CD4-positive, alpha-beta memory T cell (primary cell): ENCODE data around the gene SND1. TPM values are rescaled to one million over a fixed set of nuclear protein-coding genes. Genes with fewer than 3 reads are reported as not detected.
A peak's percentile ranks its signal among the peaks of the same experiment; 100 is the strongest.
"Not testable (repeated sequence)": the region's sequence is repeated elsewhere in the genome, so short reads cannot be mapped to it uniquely, and the experiment has no call there.

ENCODE experiments used
- CTCF ChIA-PET: fragments of 350-600 bp; sonication (Branson Sonifier 250); formaldehyde crosslinking; loops from one replicate; lab custom pipeline; 2021; ENCODE audit warnings: inconsistent platforms; ENCODE audit not compliant: partially characterized antibody; lab: Charles Lee
- POLR2A ChIA-PET: fragments of 350-600 bp; sonication (Branson Sonifier 250); formaldehyde crosslinking; loops from one replicate; lab custom pipeline; 2021; ENCODE audit not compliant: partially characterized antibody; lab: Charles Lee
- DNase-seq, 5 donors: peaks; one replicate each; pipeline versions ENCODE4 v3.0.0 to v3.0.0-alpha.2; 2020 to 2022; ENCODE audit warnings: mixed read lengths in 1 of 5
- H3K27ac ChIP-seq: one replicate; pipeline ENCODE4 v1.7.0; 2013; ENCODE audit warnings: low read depth, low read length
- H3K27me3 ChIP-seq: 2 replicates; pipeline ENCODE4 v1.7.0; 2013; ENCODE audit warnings: mild to moderate bottlenecking, low read length, moderate library complexity; ENCODE audit not compliant: insufficient read depth
- H3K36me3 ChIP-seq: 2 replicates; pipeline ENCODE4 v1.7.0; 2013; ENCODE audit warnings: mild to moderate bottlenecking, low read length, moderate library complexity; ENCODE audit not compliant: insufficient read depth
- H3K4me1 ChIP-seq: 2 replicates; pipeline ENCODE4 v1.7.0; 2013; ENCODE audit warnings: mild to moderate bottlenecking, low read length, moderate library complexity; ENCODE audit not compliant: insufficient read depth
- H3K4me3 ChIP-seq, 2 donors: one replicate each; pipeline ENCODE4 v1.7.0; 2013; ENCODE audit warnings: low read length in 2 of 2, mild to moderate bottlenecking in 1 of 2
- H3K9me3 ChIP-seq, 2 donors: one replicate each; pipeline ENCODE4 v1.7.0; 2013; ENCODE audit warnings: low read length in 2 of 2, control low read depth in 1 of 2; ENCODE audit not compliant: control insufficient read depth in 1 of 2
- H3K27ac Mint-ChIP-seq, 7 donors: one replicate each; pipeline ENCODE4 v1.8.0; 2020 to 2021; ENCODE audit warnings: mixed read lengths in 7 of 7, mild to moderate bottlenecking in 6 of 7, inconsistent platforms in 3 of 7, moderate library complexity in 3 of 7
- H3K27me3 Mint-ChIP-seq, 2 donors: one replicate each; pipeline ENCODE4 v1.8.0; 2020 to 2021; ENCODE audit warnings: mixed read lengths in 2 of 2
- H3K36me3 Mint-ChIP-seq, 2 donors: one replicate each; pipeline ENCODE4 v1.8.0; 2020 to 2021; ENCODE audit warnings: mixed read lengths in 2 of 2, inconsistent platforms in 1 of 2, mild to moderate bottlenecking in 1 of 2
- H3K4me1 Mint-ChIP-seq, 4 donors: one replicate each; pipeline ENCODE4 v1.8.0; 2020 to 2021; ENCODE audit warnings: mixed read lengths in 4 of 4, mild to moderate bottlenecking in 1 of 4
- H3K4me3 Mint-ChIP-seq, 8 donors: one replicate each; pipeline ENCODE4 v1.8.0; 2020 to 2021; ENCODE audit warnings: mixed read lengths in 8 of 8, mild to moderate bottlenecking in 7 of 8, moderate library complexity in 6 of 8, inconsistent platforms in 3 of 8
- H3K9me3 Mint-ChIP-seq, 8 donors: one replicate each; pipeline ENCODE4 v1.8.0; 2020 to 2021; ENCODE audit warnings: mixed read lengths in 8 of 8, mild to moderate bottlenecking in 5 of 8, inconsistent platforms in 3 of 8, moderate library complexity in 1 of 8
- intact Hi-C: fragments of 100-400 bp; cut with micrococcal nuclease; formaldehyde crosslinking; loops from one replicate; pipeline ENCODE4 v1.15.1; 2023
- polyA plus RNA-seq, 2 donors: library from polyadenylated mRNA; unstranded; fragments of 300-500 nt; fragmentation: Illumina TruSeq; gene quantifications; one replicate each; pipeline ENCODE4 v1.2.3, GENCODE V29; 2021
- total RNA-seq, 2 experiments: library from RNA; stranded (reverse); gene quantifications; one replicate each; pipeline ENCODE4 v1.2.3, GENCODE V29; 2021

SND1 gene
- total and polyA plus RNA-seq, 4 experiments from 2014 or later, result 119 to 223 (median 171) TPM

DNA sequence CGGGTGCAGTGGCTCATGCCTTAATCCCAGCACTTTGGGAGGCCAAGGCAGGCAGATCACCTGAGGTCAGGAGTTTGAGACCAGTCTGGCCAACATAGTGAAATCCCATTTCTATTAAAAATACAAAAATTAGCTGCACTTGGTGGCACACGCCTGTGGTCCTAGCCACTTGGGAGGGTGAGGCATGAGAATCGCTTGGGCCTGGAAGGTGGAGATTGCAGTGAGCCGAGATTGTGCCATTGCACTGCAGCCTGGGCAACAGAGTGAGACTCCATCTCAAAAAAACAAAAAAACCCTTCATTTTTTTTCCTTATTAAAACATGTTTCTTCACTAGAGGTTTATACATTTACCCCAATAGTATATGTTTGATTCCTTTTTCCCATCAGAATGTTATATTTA lies 22.9 kb downstream of the SND1 start:
- H3K9me3 ChIP-seq, intact Hi-C loops, H3K36me3 ChIP-seq, H3K27ac Mint-ChIP-seq, H3K27me3 Mint-ChIP-seq, POLR2A ChIA-PET, H3K27me3 ChIP-seq, H3K4me1 ChIP-seq, H3K4me3 ChIP-seq, DNase-seq, H3K27ac ChIP-seq, H3K4me3 Mint-ChIP-seq: not testable (repeated sequence)
- Mint-ChIP-seq H3K4me1 (peaks cover 14 to 52% (median 28%) of the 10 kb centered on the region in 4 donors), H3K9me3 (peaks cover 0 to 11% (median 6%) of the 10 kb centered on the region in 8 donors), H3K36me3 (peaks cover 58 to 66% of the 10 kb centered on the region in 2 donors)
- CTCF ChIA-PET, result interaction anchor here (0.7 kb wide), 1 partner anchor 9 kb away, joined by 3 read pairs; no protein-coding TSS in a partner anchor

DNA sequence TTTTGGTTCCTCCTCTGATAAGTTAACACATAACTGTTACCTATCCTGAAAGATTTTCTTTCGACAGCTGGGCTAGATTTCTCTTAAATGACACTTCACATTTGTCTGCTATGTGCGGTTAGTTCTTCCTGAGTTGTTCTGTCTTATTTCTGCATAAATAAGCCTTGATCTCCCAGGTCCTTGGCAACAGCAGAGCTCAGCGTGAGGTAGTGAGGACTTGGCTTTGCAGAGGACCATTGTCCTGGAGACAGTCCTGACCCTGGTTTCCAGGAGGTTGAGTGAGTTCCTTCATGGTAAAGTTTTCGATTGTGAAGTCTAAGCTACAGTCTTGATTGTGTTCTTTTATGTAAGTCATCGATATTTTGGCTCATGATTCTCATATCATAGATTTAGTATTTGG lies 23.7 kb downstream of the SND1 start:
- Mint-ChIP-seq H3K9me3 (peaks cover 0 to 18% (median 12%) of the 10 kb centered on the region in 8 donors), H3K36me3 (peaks cover 60 to 68% of the 10 kb centered on the region in 2 donors), H3K27me3 (no peaks in the 10 kb centered on the region), H3K4me3 (no peak overlapping the region), H3K4me1 (peaks cover 12 to 56% (median 31%) of the 10 kb centered on the region in 4 donors), H3K27ac (peak overlapping the region in 1 of 7 donors; percentile 3)
- Histone ChIP-seq H3K36me3 (no peaks in the 10 kb centered on the region), H3K4me3 (no peak overlapping the region), H3K4me1 (no peaks in the 10 kb centered on the region), H3K9me3 (peaks cover 0 to 4% of the 10 kb centered on the region in 2 donors), H3K27ac (no peak overlapping the region), H3K27me3 (no peaks in the 10 kb centered on the region)
- ChIA-PET POLR2A (no interaction called here), CTCF (no interaction called here)
- no peak for DNase-seq
- intact Hi-C loops, result no loop called here

DNA sequence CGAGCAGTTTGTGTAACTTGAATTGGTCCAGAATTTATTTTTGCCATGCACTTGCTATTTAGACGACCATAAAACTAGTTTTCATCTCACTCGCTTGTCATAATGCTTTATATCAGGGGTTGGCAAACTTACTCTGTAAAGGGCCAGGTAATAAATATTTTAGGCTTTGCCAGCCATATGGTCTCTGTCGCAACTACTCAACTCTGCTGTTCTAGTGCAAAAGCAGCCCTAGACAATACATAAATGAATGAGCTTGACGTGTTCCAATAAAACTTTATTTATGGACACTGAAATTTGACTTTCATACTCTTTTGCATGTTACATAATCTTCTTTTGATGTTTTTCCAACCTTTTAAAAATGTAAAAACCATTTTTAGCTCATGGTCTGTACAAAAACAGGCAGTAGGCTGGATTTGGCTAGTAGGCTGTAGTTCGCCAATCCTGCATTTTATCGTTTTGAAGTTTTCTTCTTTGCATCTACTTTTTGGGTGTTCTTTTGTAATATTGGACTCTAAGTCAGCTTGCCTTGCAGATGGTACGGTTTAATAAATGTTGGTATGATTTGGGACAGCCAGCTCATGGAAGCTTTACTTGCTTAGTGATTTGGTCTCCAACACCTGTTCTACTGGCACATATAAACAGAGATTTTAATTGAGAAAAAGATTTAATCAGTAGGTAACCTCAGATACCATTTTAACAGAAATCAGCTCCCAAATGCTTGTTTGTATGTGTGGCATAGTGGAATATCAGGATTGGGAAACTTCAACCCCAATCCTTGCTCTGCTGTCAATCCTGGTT lies 25.6 kb downstream of the SND1 start:
- Mint-ChIP-seq H3K9me3 (peaks cover 0 to 27% (median 14%) of the 10 kb centered on the region in 8 donors), H3K4me1 (peaks cover 17 to 61% (median 34%) of the 10 kb centered on the region in 4 donors), H3K27me3 (no peaks in the 10 kb centered on the region), H3K4me3 (no peak overlapping the region), H3K36me3 (peaks cover 63 to 66% of the 10 kb centered on the region in 2 donors), H3K27ac (peak overlapping the region in 1 of 7 donors; percentile 47)
- ChIA-PET POLR2A (no interaction called here), CTCF (no interaction called here)
- no peaks in the 10 kb centered on the region for H3K27me3 ChIP-seq
- H3K4me3 ChIP-seq, result no peak overlapping the region
- H3K27ac ChIP-seq, result no peak overlapping the region
- H3K4me1 ChIP-seq, result no peaks in the 10 kb centered on the region
- no peak for DNase-seq
- peaks cover 0 to 4% of the 10 kb centered on the region in 2 donors for H3K9me3 ChIP-seq
- no peaks in the 10 kb centered on the region for H3K36me3 ChIP-seq
- intact Hi-C loops, result no loop called here

DNA sequence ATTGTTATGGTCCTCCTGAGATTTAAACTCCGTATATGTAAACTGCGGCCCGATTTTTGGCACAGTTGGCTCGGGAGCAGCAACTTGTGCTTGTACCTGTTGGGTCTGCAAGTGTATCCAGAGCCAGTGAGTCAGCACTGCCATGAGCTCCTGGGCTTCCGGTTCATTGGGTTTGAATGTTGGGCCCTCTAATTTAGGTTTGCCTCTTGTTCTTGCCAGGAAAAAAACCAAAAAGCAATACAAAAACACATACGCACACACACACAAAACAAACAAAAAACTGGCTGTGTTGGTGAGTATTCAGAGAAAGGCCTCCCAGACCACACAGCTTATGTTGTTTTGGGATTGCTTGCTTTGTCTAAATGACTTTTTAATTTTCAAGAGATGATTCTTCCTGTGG lies 26.3 kb downstream of the SND1 start:
- Mint-ChIP-seq H3K4me1 (peaks cover 19 to 68% (median 39%) of the 10 kb centered on the region in 4 donors), H3K27ac (peak overlapping the region in 1 of 7 donors; percentile 31), H3K27me3 (no peaks in the 10 kb centered on the region), H3K9me3 (peaks cover 0 to 27% (median 14%) of the 10 kb centered on the region in 8 donors), H3K36me3 (peaks cover 65 to 66% of the 10 kb centered on the region in 2 donors), H3K4me3 (no peak overlapping the region)
- H3K27me3 ChIP-seq, result no peaks in the 10 kb centered on the region
- CTCF ChIA-PET, result interaction anchor here (1.0 kb wide), 1 partner anchor 30 kb away, joined by 4 read pairs; no protein-coding TSS in a partner anchor
- POLR2A ChIA-PET, result no interaction called here
- no peak overlapping the region for H3K27ac ChIP-seq
- peaks cover 2% of the 10 kb centered on the region for H3K4me1 ChIP-seq
- no peaks in the 10 kb centered on the region for H3K36me3 ChIP-seq
- no peak for DNase-seq
- intact Hi-C loops, result no loop called here
- H3K4me3 ChIP-seq, result no peak overlapping the region
- H3K9me3 ChIP-seq, result peaks cover 0 to 4% of the 10 kb centered on the region in 2 donors

DNA sequence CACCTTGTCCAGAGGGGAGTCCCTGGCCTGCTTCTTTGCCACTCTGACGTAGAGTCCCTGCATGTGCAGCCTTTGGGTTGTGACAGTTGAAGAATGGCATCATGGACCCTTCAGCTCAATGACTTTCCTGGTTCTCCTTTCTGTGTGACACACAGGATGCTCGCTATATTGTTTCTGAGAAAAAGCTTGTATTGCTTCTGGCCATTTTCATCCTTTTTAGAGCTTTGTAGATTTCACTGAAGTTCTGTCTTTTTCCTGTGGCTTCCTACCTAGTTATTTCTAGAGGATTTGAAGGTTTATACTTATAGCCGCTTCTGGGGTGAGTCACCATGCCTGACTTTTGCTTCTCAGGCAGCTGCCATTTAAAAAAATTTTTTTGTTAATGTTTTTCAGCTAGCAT lies 27.0 kb downstream of the SND1 start:
- Mint-ChIP-seq H3K36me3 (peaks cover 61 to 66% of the 10 kb centered on the region in 2 donors), H3K27me3 (no peaks in the 10 kb centered on the region), H3K27ac (no peak overlapping the region), H3K4me1 (peaks cover 23 to 69% (median 41%) of the 10 kb centered on the region in 4 donors), H3K4me3 (peak overlapping the region in 1 of 8 donors; percentile 10), H3K9me3 (peaks cover 0 to 27% (median 14%) of the 10 kb centered on the region in 8 donors)
- no peak overlapping the region for H3K4me3 ChIP-seq
- H3K27ac ChIP-seq, result no peak overlapping the region
- CTCF ChIA-PET, result interaction anchor here (1.0 kb wide), 1 partner anchor 29 kb away, joined by 4 read pairs; no protein-coding TSS in a partner anchor
- H3K9me3 ChIP-seq, result peaks cover 0 to 4% of the 10 kb centered on the region in 2 donors
- intact Hi-C loops, result no loop called here
- H3K27me3 ChIP-seq, result no peaks in the 10 kb centered on the region
- POLR2A ChIA-PET, result no interaction called here
- DNase-seq, result no peak
- H3K36me3 ChIP-seq, result no peaks in the 10 kb centered on the region
- H3K4me1 ChIP-seq, result peaks cover 8% of the 10 kb centered on the region

DNA sequence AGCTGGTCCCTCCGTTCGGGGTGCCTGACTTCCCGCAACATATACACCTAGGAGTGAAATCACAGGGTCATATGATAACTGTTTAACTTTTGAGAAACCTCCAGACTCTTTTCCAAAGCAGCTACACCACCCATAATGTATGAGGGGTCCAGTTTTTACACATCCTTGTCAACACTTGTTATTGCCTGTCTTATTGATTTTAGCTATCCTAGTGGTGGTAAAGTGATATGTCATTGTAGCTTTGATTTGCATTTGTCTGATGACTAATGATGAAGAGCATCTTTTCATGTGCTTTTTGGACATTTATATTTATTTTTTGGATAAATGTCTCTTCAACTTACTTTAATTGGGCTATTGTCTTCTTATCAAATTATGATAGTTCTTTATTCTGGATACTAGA lies 29.0 kb downstream of the SND1 start:
- peaks cover 29 to 73% (median 49%) of the 10 kb centered on the region in 4 donors for H3K4me1 Mint-ChIP-seq

DNA sequence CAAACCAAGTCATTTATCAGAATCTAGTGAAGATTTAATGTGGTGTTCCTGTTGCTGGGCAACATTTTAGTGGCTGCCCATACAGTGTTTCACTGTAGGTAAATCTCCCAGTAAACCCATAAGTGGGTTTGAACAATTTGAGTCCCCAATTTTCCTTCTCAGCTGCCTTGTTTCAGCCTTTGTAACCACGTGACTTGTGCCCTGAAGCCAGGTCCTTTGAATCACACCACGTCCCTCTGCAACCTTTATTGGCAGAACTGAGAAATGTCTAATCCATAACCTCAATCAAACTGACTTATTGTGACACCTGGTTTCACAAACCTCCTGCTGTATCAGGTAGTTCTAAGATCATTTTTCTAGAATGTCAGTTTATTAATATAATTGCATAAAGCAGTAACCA lies 30.1 kb downstream of the SND1 start:
- Histone ChIP-seq H3K4me3 (no peak overlapping the region), H3K9me3 (peaks cover 0 to 4% of the 10 kb centered on the region in 2 donors), H3K27me3 (no peaks in the 10 kb centered on the region), H3K27ac (no peak overlapping the region), H3K4me1 (peaks cover 8% of the 10 kb centered on the region), H3K36me3 (no peaks in the 10 kb centered on the region)
- Mint-ChIP-seq H3K4me1 (peaks cover 27 to 70% (median 46%) of the 10 kb centered on the region in 4 donors), H3K27me3 (no peaks in the 10 kb centered on the region), H3K27ac (no peak overlapping the region), H3K4me3 (no peak overlapping the region), H3K9me3 (peaks cover 0 to 27% (median 14%) of the 10 kb centered on the region in 8 donors), H3K36me3 (peaks cover 54 to 55% of the 10 kb centered on the region in 2 donors)
- ChIA-PET CTCF (no interaction called here), POLR2A (no interaction called here)
- no peak for DNase-seq
- intact Hi-C loops, result no loop called here

More for the DNA sequence above, 29.0 kb downstream of the SND1 start:
- Mint-ChIP-seq H3K4me3 (no peak overlapping the region), H3K9me3 (peaks cover 0 to 27% (median 14%) of the 10 kb centered on the region in 8 donors), H3K36me3 (peaks cover 57% of the 10 kb centered on the region in 2 donors), H3K27ac (no peak overlapping the region), H3K27me3 (no peaks in the 10 kb centered on the region)
- POLR2A ChIA-PET, result no interaction called here
- intact Hi-C loops, result no loop called here
- DNase-seq, result no peak
- Histone ChIP-seq H3K27ac (no peak overlapping the region), H3K9me3 (peaks cover 0 to 4% of the 10 kb centered on the region in 2 donors), H3K36me3 (no peaks in the 10 kb centered on the region), H3K27me3 (no peaks in the 10 kb centered on the region), H3K4me1 (peaks cover 8% of the 10 kb centered on the region), H3K4me3 (no peak overlapping the region)
- CTCF ChIA-PET, result no interaction called here
